Measurements from ENCODE around the gene MYO1E.
"Not testable (repeated sequence)": the region's sequence is repeated elsewhere in the genome, so short reads cannot be mapped to it uniquely, and the experiment has no call there.

The MYO1E gene

DNA sequence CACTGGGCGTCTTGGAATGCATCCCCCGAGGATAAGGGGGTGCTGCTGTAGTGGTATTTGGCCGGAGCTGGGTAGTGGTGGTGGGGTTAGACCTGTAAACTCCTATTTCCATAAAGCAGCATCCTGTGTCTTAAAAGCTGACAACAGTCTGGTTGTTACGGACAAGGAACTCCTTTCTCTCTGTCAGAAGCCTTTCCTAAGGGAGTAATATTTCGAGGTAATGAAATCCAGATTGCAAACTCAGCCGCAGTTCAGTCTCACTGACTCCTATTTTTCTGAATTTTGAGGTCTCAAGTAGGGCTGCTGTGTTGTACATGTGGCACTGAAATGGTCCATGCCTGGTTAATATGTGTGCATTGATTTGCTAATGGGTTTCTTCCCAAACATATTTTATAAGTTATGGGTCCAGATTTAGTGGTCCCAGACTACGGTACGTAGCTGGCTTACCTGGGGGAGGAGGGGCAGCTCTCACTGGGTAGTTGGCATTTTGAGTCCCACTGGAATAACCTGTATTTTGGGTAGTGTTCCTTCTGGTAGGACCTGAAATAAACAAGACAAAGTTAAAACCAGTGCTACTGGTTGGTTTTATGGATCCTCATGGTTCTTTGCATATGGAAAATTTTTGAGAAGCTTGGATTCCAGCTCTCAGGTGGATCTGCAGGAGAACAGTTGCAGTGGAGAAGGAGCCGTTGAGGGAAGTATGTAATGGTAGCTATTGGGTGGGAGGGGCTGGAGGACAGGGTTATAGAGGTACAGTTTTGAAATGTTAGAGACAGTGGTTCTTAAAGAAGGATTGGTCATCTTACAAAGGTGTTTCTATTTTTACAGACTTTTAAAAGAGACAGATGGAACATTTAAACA, 214.6 kb downstream of the MYO1E start:
- DNase-seq = no peak

DNA sequence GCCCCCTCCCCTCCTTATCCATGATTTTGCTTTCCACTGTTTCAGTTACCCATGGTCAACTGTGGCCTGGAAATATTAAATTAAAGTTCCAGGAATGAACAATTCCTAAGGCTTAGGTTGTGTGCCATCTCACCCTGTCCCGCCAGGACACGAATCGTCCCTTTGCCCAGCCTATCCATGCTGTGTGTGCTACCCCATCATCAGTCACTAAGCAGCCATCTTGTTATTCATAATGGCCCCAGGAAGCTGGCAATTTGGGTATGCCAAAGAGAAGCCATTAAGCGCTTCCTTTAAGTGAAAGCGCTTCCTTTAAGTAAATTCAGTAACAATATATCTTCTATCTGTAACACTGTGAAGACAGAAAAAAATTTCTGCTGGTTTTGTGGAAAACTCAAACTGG, 215.3 kb downstream of the MYO1E start:
- DNase-seq = no peak

DNA sequence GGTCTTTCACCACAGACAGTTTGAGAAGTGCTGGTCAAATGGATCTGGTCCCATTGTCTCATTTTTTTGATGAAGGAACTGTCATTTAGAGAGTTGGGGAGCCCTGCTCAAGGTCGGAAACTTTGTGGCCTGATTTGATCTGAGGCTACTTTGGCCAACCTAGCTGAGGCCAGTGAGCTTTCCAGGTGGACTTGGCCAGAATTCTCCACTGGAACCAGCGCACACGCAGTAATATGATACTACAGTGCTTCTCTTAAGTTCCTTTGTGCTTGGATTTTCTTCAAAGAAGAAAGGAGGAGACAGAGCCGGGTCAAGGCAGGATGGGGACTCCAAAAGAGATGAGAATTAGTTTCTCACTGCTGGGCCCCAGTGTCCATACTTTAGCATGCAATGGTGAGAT, 217.2 kb downstream of the MYO1E start:
- no peak for DNase-seq

DNA sequence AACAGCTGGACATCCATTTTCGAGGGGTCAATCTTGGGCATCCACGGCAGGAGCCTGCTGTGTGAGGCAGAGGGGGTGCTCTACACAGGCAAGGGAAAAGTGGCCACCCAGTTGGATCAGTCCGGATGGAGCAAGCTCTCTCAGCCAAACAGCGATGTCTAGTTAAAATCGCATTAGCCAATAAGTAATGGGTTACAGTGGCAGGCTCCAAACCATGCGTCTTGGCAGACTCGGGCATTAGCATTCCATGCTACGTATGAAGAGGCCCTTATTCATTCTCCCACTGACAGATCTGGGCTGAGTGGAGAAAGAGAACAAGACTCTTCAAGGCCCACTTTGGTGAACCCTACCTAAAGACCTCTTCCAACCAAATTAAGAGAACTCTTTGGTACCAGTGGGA, 218.4 kb downstream of the MYO1E start:
- no peak for DNase-seq

DNA sequence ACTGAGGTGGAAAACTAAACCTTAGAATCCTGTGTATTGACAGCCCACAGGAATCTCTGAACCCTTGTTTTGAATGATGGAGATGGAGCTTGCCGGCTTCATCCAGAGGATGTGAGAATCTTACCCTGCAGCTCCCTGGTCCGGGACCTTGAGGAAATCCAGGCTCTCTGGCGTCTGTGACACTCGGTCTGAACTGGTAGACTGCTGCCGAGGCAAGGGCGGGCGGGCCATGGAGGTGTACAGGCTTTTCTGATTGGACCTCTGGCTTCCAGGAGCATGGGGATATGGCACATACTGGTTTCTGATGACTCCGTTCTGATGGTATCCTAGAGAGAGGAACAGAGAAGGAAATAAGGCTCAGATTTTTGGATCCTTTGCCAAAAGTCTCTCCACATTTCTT, 219.2 kb downstream of the MYO1E start:
- no peak for DNase-seq

DNA sequence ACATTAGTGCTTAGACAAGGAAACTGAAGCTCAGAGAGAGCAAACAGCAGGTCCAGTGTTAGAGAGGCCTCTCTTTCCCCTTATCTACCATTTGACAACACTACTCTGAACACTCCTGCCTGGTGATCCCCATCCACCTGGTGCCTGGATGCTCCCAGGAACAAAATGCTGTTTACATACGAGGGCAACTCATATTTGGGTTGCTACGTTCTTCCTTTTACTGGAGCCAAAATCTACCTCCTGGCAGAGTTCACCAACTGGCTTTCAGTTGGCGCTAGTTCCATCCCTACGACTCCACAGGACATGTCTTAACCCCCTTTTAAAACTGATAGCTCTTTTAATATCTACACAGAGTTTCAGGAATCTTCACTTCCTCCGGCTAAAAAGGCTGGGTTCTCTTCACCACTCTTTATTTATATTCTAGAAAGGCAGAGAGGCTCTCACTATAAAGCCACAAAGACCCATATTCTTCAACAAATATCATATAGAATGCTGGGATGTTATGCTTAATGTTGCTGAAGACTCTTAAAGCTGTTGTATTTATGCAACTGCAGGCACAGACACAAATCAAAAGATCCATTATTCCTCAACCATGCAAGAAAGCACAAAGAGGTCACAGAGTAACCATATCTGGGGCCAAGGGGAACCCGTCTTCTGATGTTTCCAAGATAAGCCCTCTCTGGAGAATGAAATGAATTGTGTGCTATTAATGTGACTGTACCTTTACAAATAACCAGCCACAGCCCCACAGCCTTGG, 219.8 kb downstream of the MYO1E start:
- no peak for DNase-seq

DNA sequence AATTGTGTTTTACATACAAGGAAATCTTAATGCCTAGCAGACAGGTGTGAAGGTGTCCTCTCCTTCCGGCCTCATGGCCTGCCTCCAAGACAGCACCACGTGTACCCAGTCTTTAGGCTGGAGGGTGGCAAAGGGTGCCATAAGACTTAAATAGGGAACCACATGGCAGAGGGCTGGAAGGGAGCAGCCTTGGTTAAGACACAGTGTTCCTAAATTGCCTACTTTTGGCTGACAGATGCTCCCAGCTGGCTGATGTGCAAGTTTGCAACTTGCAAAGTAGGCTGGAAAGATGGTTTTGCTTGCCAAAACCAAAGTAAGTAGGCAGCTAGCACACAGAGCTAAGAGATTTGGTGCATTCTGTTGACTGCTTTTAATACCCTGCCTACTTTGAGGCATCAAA, 222.5 kb downstream of the MYO1E start:
- DNase-seq = no peak

DNA sequence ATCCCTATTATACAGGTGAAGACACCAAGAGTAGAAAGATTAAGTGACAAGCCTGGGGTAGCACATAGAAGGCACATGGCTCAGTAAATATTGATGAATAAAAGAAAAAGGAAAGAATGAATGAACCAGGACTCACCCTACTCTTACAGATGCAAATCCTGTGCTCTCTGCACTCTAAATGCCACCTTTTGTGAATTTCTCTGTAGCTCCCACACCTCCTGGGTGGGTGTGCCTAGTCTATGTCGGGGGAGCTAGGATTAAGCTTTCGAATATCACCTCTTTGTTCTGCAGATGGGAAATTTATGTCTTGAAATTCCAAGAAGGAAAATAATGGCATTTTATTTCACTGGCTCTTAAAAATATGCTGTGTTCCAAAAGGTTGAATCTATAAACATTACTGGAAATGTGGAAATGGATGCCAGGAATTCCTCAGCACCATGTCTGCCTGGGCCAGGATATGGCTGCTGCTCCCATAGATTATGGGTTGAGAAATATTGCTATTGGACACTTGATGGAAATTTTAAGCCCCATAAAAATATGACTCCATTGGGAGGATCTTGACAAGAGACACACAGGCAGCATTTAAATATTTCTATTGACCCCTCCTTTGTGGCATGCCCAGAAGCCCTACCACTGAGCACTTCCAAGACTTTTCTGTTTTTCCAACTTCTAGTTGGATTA, 224.4 kb downstream of the MYO1E start:
- no peak for DNase-seq

DNA sequence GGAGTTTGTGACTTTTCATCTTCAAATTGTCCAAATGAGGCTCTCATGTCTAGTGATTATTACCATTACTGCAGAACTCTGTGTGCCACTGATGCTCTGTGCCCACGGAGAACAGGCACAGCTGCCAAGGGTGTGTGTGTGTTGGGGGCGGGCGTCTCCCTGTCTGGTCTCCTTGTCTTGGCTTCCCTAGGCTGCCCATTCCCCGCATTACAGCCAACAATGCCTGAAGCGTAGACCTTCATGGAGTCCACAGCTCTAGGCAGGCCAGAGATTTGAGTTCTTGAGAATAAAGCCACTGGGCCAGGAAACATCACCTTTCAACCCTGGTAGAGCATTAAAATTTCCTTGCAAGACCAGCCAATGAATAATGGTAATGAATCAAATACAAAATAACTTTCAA, 225.0 kb downstream of the MYO1E start:
- no peak for DNase-seq

DNA sequence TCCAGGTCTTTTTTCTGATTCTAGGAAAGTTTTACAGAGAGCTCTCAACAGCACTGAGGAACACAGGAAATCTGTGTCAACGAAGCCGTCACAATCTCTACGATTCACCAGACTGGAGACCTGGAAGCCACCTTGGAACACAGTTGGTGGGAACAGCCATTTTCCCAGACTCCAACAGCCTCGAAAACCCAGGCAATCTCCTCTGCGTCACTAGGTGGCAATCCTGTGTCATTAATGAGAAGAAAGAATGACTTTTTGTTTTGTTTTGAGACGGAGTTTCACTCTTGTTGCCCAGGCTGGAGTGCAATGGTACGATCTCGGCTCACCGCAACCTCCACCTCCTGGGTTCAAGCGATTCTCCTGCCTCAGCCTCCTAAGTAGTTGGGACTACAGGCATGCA, 228.1 kb downstream of the MYO1E start:
- DNase-seq = not testable (repeated sequence)

DNA sequence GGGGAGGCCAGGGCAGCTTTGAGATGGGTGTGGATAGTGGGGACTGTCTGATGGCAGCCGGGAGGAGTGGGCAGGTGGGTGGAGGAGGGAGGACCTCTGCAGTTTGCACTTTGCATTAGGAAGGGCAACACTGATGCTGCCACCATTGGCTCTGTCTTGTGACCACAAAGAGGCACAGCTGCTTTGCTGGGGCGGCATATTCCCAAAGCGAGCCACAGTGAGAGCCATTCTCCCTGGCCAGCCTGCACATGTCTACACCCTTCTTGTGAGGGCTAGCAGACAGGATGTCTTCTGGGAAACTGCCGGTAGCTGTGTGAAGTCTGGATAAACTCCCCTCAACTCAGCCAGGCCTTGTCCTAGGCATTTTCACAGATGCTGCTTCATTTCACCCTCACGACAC, 229.4 kb downstream of the MYO1E start:
- no peak for DNase-seq

DNA sequence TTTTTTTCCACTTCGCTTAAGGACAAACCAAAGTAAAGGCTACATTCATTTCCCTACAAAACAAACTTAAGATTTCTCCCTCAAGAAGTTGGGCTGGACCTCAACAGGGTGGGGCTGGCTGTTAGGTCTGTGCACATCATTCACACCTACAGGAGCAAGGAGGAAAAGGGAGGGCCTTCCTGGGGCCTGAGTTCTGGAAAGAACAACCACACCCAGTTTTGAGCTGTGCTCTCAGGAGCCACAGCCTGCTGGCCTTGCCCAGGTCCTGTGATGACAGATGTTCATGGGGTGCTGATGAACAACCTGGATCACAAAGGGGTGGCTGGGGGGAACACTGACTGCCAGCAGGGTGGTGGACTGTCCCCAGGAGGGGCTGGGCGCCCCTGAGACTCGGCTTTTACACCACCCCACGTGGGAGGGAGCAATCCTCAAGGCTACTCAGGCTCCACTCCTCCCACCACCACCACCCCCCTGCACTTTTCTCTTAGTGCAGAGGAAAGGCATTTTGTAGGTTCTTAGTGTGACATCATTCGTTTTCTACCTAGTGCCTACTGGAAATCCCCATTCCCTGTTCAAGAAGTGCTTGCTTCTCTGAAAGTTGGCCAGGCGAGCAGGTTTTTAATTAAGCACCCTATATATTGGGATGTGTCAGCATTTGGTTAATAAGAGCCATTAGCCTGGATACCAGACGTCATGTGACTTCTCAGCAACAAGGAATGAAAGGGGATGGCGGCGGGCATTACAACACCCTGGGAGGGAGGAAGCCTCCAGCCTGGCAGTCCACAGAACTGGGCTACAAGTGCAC, 232.0 kb downstream of the MYO1E start:
- DNase-seq = no peak

DNA sequence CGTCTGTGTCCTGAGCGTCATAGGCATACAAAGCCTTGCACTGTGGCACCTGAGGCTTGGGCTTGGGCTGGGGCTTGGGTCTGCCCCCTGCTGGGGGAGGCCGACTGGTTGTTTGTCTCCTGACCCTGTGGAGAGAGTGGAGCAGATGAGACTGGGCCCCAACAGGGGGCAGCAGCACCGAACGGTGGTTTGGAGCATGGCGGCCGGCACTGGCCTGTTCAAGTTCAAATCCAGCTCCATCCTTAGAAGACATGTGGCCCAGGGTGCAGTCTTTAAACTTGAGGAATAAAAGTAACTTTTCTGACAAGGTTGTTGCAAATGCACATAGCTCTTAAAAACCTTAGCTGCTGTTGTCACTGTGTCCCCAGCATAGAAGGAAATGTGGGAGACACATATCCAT, 234.4 kb downstream of the MYO1E start:
- DNase-seq = no peak

DNA sequence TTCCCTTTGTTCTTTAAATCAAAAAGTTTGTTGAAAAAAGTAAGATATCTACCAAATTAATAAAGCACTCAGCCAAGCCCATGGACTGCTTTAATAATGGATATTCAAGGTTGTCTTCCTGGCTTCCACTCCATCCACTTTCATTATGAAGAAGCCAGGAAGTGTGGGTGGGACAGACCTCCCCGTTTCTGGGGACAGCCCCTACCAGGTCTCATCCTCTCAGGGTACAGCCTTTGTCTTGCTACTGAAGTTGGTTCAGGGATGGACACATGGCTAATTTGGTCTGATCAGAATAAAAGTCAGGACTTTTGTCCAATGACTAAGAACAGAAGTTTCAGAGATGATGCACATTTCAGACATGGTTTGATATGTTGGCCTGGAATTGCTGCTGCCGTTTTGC, 235.1 kb downstream of the MYO1E start:
- DNase-seq = no peak

DNA sequence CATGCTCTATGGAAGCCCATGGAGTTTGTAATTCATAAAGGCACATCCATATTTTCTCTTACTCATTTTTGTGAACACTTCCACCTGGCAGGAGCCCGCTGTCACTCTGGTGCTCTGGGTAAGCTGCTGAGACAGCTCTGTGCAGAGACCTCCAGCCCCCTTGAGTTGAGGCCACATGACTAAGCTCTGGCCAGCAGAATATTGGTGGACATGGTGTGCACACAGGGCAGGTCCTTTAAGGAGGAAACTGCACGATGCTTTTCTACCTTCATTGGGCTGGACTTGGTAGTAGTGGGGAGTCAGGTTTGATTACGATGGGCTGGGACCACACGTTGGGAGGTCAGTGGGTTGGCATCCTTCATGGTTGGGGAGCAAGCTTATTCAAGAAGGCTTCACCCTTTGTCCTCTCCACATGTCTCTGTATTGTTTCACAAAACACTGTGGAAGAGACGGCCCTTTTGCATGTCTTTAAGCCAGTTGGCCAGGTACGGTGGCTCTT, 238.7 kb downstream of the MYO1E start:
- DNase-seq = no peak

DNA sequence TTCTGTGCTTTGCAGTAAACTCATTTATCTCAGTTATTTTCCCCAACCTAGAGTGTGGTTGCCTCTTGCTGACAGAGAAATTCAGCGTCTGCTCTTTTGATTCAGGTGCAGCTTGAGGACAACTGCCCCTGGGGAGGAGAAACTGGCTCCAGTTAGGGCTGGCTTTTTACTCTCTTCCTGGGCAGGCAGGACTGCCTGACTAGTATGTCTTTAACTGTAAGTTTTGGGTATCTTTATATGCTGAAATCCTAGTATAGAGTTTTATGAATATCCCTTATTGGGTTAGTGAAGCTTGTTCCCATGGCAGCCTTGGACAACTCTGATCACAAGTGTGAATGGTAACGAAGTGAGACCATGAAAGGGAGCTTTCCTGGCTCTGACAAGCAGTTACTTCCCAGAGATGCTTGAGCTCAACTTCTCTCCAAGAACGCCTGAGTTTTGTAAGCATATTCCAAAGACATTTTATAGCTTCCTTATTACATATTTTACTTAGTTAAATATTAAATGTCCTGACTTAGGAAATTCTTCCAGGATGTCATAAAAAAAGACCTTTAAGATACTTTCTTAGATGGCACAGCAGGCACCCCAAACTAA, 240.6 kb downstream of the MYO1E start:
- DNase-seq = no peak

DNA sequence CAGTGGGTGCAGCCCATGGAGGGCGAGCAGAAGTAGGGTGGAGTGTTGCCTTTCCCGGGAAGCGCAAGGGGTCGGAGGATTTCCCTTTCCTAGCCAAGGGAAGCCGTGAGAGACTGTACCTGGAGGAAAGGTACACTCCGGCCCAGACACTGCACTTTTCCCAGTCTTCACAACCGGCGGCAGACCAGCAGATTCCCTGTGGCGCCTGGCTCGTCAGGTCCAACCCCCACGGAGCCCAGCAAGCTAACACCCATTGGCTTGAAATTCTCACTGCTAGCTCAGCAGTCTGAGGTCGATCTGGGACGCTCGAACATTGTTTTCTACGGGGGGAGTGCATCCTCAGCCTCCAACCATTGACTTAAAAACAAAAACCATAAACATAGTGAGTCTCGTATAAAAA, 241.2 kb downstream of the MYO1E start:
- no peak for DNase-seq

DNA sequence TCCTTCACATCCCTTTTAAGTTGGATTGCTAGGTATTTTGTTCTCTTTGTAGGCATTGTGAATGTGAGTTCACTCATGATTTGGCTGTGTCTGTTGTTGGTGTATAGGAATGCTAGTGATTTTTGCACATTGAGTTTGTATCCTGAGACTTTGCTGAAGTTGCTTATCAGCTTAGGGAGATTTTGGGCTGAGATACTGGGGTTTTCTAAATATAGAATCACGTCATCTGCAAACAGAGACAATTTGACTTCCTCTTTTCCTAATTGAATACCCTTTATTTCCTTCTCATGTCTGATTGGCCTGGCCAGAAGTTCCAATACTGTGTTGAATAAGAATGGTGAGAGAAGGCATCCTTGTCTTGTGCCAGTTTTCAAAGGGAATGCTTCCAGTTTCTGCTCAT, 245.4 kb downstream of the MYO1E start:
- DNase-seq = not testable (repeated sequence)

DNA sequence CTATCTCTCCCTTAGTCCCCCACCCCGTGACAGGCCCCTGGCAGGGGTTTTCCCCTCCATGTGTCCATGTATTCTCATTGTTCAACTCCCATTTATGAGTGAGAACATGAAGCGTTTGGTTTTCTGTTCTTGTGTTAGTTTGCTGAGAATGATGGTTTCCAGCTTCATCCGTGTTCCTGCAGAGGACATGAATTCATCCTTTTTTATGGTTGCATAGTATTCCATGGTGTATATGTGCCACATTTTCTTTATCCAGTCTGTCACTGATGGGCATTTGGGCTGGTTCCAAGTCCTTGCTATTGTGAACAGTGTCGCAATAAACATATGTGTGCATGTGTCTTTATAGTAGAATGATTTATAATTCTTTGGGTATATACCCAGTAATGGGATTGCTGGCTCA, 247.0 kb downstream of the MYO1E start:
- DNase-seq = not testable (repeated sequence)

DNA sequence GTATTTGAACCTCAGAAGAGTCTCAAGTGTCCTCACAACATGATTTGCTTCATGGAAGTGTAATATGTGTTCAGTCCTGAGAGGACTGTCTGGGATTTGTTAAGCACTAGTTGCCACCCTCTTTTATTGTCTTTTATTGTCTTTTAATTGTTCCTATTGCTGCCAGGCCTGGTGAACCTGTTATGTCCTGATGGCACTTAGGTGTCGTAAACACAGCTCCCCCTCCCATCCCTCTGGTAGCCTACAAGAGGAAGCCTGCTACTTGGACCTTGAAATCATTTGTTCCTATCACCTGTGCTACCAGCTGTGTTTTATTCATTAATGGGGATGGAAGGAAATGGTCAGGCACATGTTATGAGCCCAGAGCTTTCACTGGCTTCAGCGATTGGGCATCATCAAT, 248.4 kb downstream of the MYO1E start:
- no peak for DNase-seq

DNA sequence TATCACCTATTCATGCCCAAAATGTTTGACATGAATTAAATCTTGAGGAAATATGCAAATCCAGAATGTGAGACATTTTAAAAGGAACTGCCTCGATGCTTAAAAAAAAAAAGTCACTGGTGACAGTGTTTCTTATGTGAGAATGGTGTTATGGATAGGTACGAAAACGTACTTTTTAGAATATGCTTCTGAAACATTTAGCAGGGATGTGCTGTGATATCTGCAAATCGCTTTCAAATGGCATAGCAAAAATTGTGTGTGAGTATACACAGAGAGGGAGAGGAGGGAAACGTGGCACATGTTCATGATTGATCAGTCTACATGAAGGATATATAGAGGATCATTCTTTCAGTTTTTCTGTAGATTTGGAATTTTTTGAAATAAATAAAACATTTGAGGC, 251.7 kb downstream of the MYO1E start:
- DNase-seq = no peak

DNA sequence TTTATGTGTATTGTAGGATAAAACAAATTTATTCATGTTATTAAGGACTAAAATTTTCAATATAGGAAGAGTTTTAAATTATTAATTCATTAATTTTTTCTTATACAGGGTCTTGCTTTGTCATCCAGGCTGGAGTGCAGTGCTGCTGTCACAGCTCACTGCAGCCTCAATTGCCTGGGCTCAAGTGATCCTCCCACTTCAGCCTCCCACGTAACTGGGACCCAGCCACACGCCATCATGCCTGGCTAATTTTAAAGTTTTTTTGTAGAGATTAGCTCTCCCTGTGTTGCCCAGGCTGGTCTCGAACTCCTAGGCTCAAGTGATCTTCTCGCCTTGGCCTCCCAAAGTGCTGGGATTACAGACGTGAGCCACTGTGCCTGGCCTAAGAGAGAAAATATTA, 253.0 kb downstream of the MYO1E start:
- no peak for DNase-seq
